ENCODE data around the gene TMSB4X.

GRCh38 chrX:12965131-12965940, 9.6 kb upstream of the TMSB4X start:
- TF ChIP-seq CTCF (IDR thresholded peaks at IDR 0.05; ENCODE audit: insufficient read depth, low read length) (no peak), POLR2AphosphoS5 (IDR thresholded peaks at IDR 0.05; ENCODE audit: low read depth) (no peak), REST (IDR thresholded peaks at IDR 0.05; ENCODE audit: insufficient replicate concordance, low read depth) (no peak), SPI1 (IDR thresholded peaks at IDR 0.05; ENCODE audit: borderline replicate concordance, low read depth) (no peak)
